Measurements from ENCODE around the gene LZTFL1. TPM values are rescaled to one million over a fixed set of nuclear protein-coding genes. Genes with fewer than 3 reads are reported as not detected.

Gene LZTFL1
- total RNA-seq, 2 donors from 2014 or later: 12.1 to 19.8 TPM

- Mint-ChIP-seq H3K9me3 (no peaks in the 10 kb centered on the region), H3K4me3 (no peak overlapping the region), H3K27me3 (ENCODE audit: insufficient read depth) (peaks cover 13% of the 10 kb centered on the region), H3K4me1 (peaks cover 15% of the 10 kb centered on the region), H3K27ac (no peak overlapping the region), H3K36me3 (ENCODE audit: low read depth) (no peaks in the 10 kb centered on the region)
- H3K36me3 ChIP-seq (ENCODE audit: control insufficient read depth, insufficient read depth, low read length): no peaks in the 10 kb centered on the region
- WGBS, 2 experiments (ENCODE audit: insufficient coverage in 1 of 2, insufficient read length in 1 of 2): 88 to 100% methylated on average over 1 to 4 of the region's 4 CpGs
- H3K9ac ChIP-seq (ENCODE audit: extremely low read depth, low read length, poor library complexity, severe bottlenecking): no peak overlapping the region
- no peak overlapping the region for H3K27ac ChIP-seq (ENCODE audit: low read depth, low read length)
- TF ChIP-seq CTCF (conservative IDR thresholded peaks at IDR 0.05): no peak
- H3K27me3 ChIP-seq (ENCODE audit: control insufficient read depth, insufficient read depth, low read length, poor library complexity, severe bottlenecking): peaks cover 19% of the 10 kb centered on the region
- H3K9me3 ChIP-seq (ENCODE audit: control insufficient read depth, low read length): no peaks in the 10 kb centered on the region
- DNase-seq: no peak
- H3K4me3 ChIP-seq (ENCODE audit: low read length): no peak overlapping the region
- no peaks in the 10 kb centered on the region for H3K4me1 ChIP-seq (ENCODE audit: control insufficient read depth, insufficient read depth, low read length)
Observed at GRCh38 chr3:45870099-45870498, 28.2 kb upstream of the LZTFL1 start.

GRCh38 chr3:45869638-45870037, 27.7 kb upstream of the LZTFL1 start:
- Histone ChIP-seq H3K4me3 (ENCODE audit: low read length) (no peak overlapping the region), H3K9me3 (ENCODE audit: control insufficient read depth, low read length) (no peaks in the 10 kb centered on the region), H3K4me1 (ENCODE audit: control insufficient read depth, insufficient read depth, low read length) (no peaks in the 10 kb centered on the region), H3K9ac (ENCODE audit: extremely low read depth, low read length, poor library complexity, severe bottlenecking) (no peak overlapping the region), H3K36me3 (ENCODE audit: control insufficient read depth, insufficient read depth, low read length) (no peaks in the 10 kb centered on the region), H3K27ac (ENCODE audit: low read depth, low read length) (no peak overlapping the region), H3K27me3 (ENCODE audit: control insufficient read depth, insufficient read depth, low read length, poor library complexity, severe bottlenecking) (peaks cover 23% of the 10 kb centered on the region)
- TF ChIP-seq CTCF (conservative IDR thresholded peaks at IDR 0.05): no peak
- 78 to 80% methylated on average over 1 to 3 of the region's 3 CpGs for WGBS, 2 experiments (ENCODE audit: insufficient coverage in 1 of 2, insufficient read length in 1 of 2)
- no peak for DNase-seq
- Mint-ChIP-seq H3K27me3 (ENCODE audit: insufficient read depth) (peaks cover 15% of the 10 kb centered on the region), H3K4me1 (peaks cover 15% of the 10 kb centered on the region), H3K9me3 (no peaks in the 10 kb centered on the region), H3K36me3 (ENCODE audit: low read depth) (no peaks in the 10 kb centered on the region), H3K27ac (no peak overlapping the region), H3K4me3 (no peak overlapping the region)

- TF ChIP-seq CTCF (conservative IDR thresholded peaks at IDR 0.05): no peak
- peaks cover 24% of the 10 kb centered on the region for H3K27me3 ChIP-seq (ENCODE audit: control insufficient read depth, insufficient read depth, low read length, poor library complexity, severe bottlenecking)
- Mint-ChIP-seq H3K36me3 (ENCODE audit: low read depth) (no peaks in the 10 kb centered on the region), H3K9me3 (peaks cover 1% of the 10 kb centered on the region), H3K4me3 (no peak overlapping the region), H3K4me1 (peaks cover 15% of the 10 kb centered on the region), H3K27ac (no peak overlapping the region), H3K27me3 (ENCODE audit: insufficient read depth) (peaks cover 16% of the 10 kb centered on the region)
- no peak overlapping the region for H3K4me3 ChIP-seq (ENCODE audit: low read length)
- no peak overlapping the region for H3K9ac ChIP-seq (ENCODE audit: extremely low read depth, low read length, poor library complexity, severe bottlenecking)
- 75 to 84% methylated on average over 2 of the region's 2 CpGs for WGBS, 2 experiments (ENCODE audit: insufficient coverage in 1 of 2, insufficient read length in 1 of 2)
- no peak overlapping the region for H3K27ac ChIP-seq (ENCODE audit: low read depth, low read length)
- peaks cover 3% of the 10 kb centered on the region for H3K9me3 ChIP-seq (ENCODE audit: control insufficient read depth, low read length)
- DNase-seq: no peak
- H3K4me1 ChIP-seq (ENCODE audit: control insufficient read depth, insufficient read depth, low read length): no peaks in the 10 kb centered on the region
- no peaks in the 10 kb centered on the region for H3K36me3 ChIP-seq (ENCODE audit: control insufficient read depth, insufficient read depth, low read length)
Observed at GRCh38 chr3:45868650-45869049, 26.7 kb upstream of the LZTFL1 start.

Data from endodermal cell (in vitro differentiated cells).